ENCODE data around the gene TRERF1.

TRERF1 gene

GRCh38 chr6:42482174-42482573 lies 30.4 kb upstream of the TRERF1 start:
- TF ChIP-seq ESRRG (CRISPR knock-in tag; IDR thresholded peaks at IDR 0.05) (no peak), ARNTL (CRISPR knock-in tag; IDR thresholded peaks at IDR 0.05; ENCODE audit: borderline replicate concordance, low read depth) (no peak), CREB5 (CRISPR knock-in tag; IDR thresholded peaks at IDR 0.05; ENCODE audit: low read depth) (no peak), OSR1 (CRISPR knock-in tag; IDR thresholded peaks at IDR 0.05) (no peak), ZNF70 (CRISPR knock-in tag; IDR thresholded peaks at IDR 0.05) (no peak), ISL1 (CRISPR knock-in tag; IDR thresholded peaks at IDR 0.05) (no peak), ZFP3 (CRISPR knock-in tag; IDR thresholded peaks at IDR 0.05) (no peak), TSHZ2 (CRISPR knock-in tag; IDR thresholded peaks at IDR 0.05) (no peak), CSDC2 (CRISPR knock-in tag; IDR thresholded peaks at IDR 0.05) (no peak), SNAI2 (CRISPR knock-in tag; IDR thresholded peaks at IDR 0.05) (no peak)
- no peak for ATAC-seq

GRCh38 chr6:42471714-42472113 lies 20.0 kb upstream of the TRERF1 start:
- TF ChIP-seq ESRRG (CRISPR knock-in tag; IDR thresholded peaks at IDR 0.05) = no peak
- no peak for TF ChIP-seq TCF4 (CRISPR knock-in tag; IDR thresholded peaks at IDR 0.05; ENCODE audit: borderline replicate concordance)
- TF ChIP-seq ZFP3 (CRISPR knock-in tag; IDR thresholded peaks at IDR 0.05) = no peak
- no peak for TF ChIP-seq TSHZ2 (CRISPR knock-in tag; IDR thresholded peaks at IDR 0.05)
- TF ChIP-seq PPARA (CRISPR knock-in tag; IDR thresholded peaks at IDR 0.05; ENCODE audit: borderline replicate concordance) = no peak
- no peak for TF ChIP-seq ARNTL (CRISPR knock-in tag; IDR thresholded peaks at IDR 0.05; ENCODE audit: borderline replicate concordance, low read depth)
- no peak for TF ChIP-seq TOX (CRISPR knock-in tag; IDR thresholded peaks at IDR 0.05; ENCODE audit: borderline replicate concordance)
- no peak for TF ChIP-seq ZNF70 (CRISPR knock-in tag; IDR thresholded peaks at IDR 0.05)
- TF ChIP-seq CSRNP3 (CRISPR knock-in tag; IDR thresholded peaks at IDR 0.05) = no peak
- no peak for TF ChIP-seq GLIS3 (CRISPR knock-in tag; IDR thresholded peaks at IDR 0.05)
- no peak for ATAC-seq

- TF ChIP-seq GLIS3 (CRISPR knock-in tag; IDR thresholded peaks at IDR 0.05) = no peak
- TF ChIP-seq ARNTL (CRISPR knock-in tag; IDR thresholded peaks at IDR 0.05; ENCODE audit: borderline replicate concordance, low read depth) = no peak
- no peak for TF ChIP-seq TSHZ2 (CRISPR knock-in tag; IDR thresholded peaks at IDR 0.05)
- TF ChIP-seq ZC3H10 (CRISPR knock-in tag; IDR thresholded peaks at IDR 0.05) = no peak
- TF ChIP-seq BACH2 (CRISPR knock-in tag; IDR thresholded peaks at IDR 0.05; ENCODE audit: borderline replicate concordance) = no peak
- TF ChIP-seq ESRRG (CRISPR knock-in tag; IDR thresholded peaks at IDR 0.05) = no peak
- TF ChIP-seq SNAI2 (CRISPR knock-in tag; IDR thresholded peaks at IDR 0.05) = no peak
- no peak for TF ChIP-seq OSR1 (CRISPR knock-in tag; IDR thresholded peaks at IDR 0.05)
- TF ChIP-seq TCF4 (CRISPR knock-in tag; IDR thresholded peaks at IDR 0.05; ENCODE audit: borderline replicate concordance) = no peak
- TF ChIP-seq ISL1 (CRISPR knock-in tag; IDR thresholded peaks at IDR 0.05) = no peak
- no peak for ATAC-seq
Observed at GRCh38 chr6:42471142-42471541, 19.4 kb upstream of the TRERF1 start.
